GM12878 (cell line): ENCODE data around the gene CD248. TPM values are rescaled to one million over a fixed set of nuclear protein-coding genes. Genes with fewer than 3 reads are reported as not detected.

ENCODE experiments used
- BCL11A ChIP-seq: IDR thresholded peaks from 2 replicates; pipeline ENCODE4 v1.6.1; 2011; ENCODE audit warnings: low read depth, low read length
- BMI1 ChIP-seq: fragments of 450-650 bp; IDR thresholded peaks from 2 replicates; pipeline ENCODE4 v1.6.1; 2016; ENCODE audit warnings: mild to moderate bottlenecking, moderate library complexity, borderline replicate concordance
- CEBPB ChIP-seq, 2 experiments: fragments of 150-350 bp in 1 of 2; IDR thresholded peaks; 2 replicates each; pipeline ENCODE4 v1.6.1; 2012 to 2014; ENCODE audit warnings: low read depth in 2 of 2, low read length in 2 of 2, borderline replicate concordance in 1 of 2, inconsistent platforms in 1 of 2
- DPF2 ChIP-seq: fragments of 450-650 bp; IDR thresholded peaks from 2 replicates; pipeline ENCODE4 v1.6.1; 2017; ENCODE audit warnings: mild to moderate bottlenecking
- EP300 ChIP-seq, 2 experiments: fragments of 150-350 bp in 1 of 2; IDR thresholded peaks; 2 replicates each; pipeline ENCODE4 v1.6.1; 2011 to 2012; ENCODE audit warnings: low read depth in 2 of 2, low read length in 2 of 2, borderline replicate concordance in 1 of 2, improper control_type of control experiment in 1 of 2, inconsistent platforms in 1 of 2; ENCODE audit not compliant: control insufficient read depth in 1 of 2
- HDGF ChIP-seq: fragments of 450-650 bp; IDR thresholded peaks from 2 replicates; pipeline ENCODE4 v1.6.1; 2016; ENCODE audit warnings: antibody characterized with exemption
- JUNB ChIP-seq: IDR thresholded peaks from 2 replicates; pipeline ENCODE4 v1.6.1; 2016; ENCODE audit warnings: antibody characterized with exemption, mild to moderate bottlenecking
- MEF2A ChIP-seq: IDR thresholded peaks from 2 replicates; pipeline ENCODE4 v1.6.1; 2011; ENCODE audit warnings: low read depth, mild to moderate bottlenecking, low read length, moderate library complexity; ENCODE audit not compliant: insufficient read depth
- NFXL1 ChIP-seq: fragments of 450-650 bp; IDR thresholded peaks from 2 replicates; pipeline ENCODE4 v1.6.1; 2017; ENCODE audit warnings: antibody characterized with exemption, mild to moderate bottlenecking, borderline replicate concordance
- POLR2A ChIP-seq: IDR thresholded peaks from 2 replicates; pipeline ENCODE4 v1.6.1; 2011; ENCODE audit warnings: low read depth, mild to moderate bottlenecking, low read length
- POLR2AphosphoS5 ChIP-seq: IDR thresholded peaks from 2 replicates; pipeline ENCODE4 v1.6.1; 2011; ENCODE audit warnings: mild to moderate bottlenecking, low read length, inconsistent platforms
- POU2F2 ChIP-seq: IDR thresholded peaks from 3 replicates; pipeline ENCODE4 v1.6.1; 2011; ENCODE audit warnings: low read depth, mild to moderate bottlenecking, low read length, borderline replicate concordance
- RELB ChIP-seq: fragments of 450-650 bp; IDR thresholded peaks from 2 replicates; pipeline ENCODE4 v1.6.1; 2017; ENCODE audit warnings: low read depth, mild to moderate bottlenecking, moderate library complexity
- REST ChIP-seq: IDR thresholded peaks from 2 replicates; pipeline ENCODE4 v1.6.1; 2012; ENCODE audit warnings: mild to moderate bottlenecking, low read depth, low read length
- SIN3A ChIP-seq: IDR thresholded peaks from 2 replicates; pipeline ENCODE4 v1.6.1; 2012; ENCODE audit warnings: low read depth, low read length, improper control_type of control experiment
- SKIL ChIP-seq: fragments of 450-650 bp; IDR thresholded peaks from 2 replicates; pipeline ENCODE4 v1.6.1; 2017; ENCODE audit warnings: mild to moderate bottlenecking, low read depth, inconsistent platforms; ENCODE audit not compliant: poor library complexity, severe bottlenecking
- ZBED1 ChIP-seq: IDR thresholded peaks from 2 replicates; pipeline ENCODE4 v1.6.1; 2016; ENCODE audit warnings: borderline replicate concordance
- polyA plus RNA-seq, 11 experiments: library from polyadenylated mRNA; depleted of rRNA in 4 of 11; unstranded in 6 of 11; stranded (reverse) in 5 of 11; fragments of >200 nt; fragmentation: Nextera tagmentation in 4 of 11; fragmentation: Illumina TruSeq in 1 of 11; extraction: Ambion mirVana in 4 of 11; extraction: Trizol in 1 of 11; gene quantifications; 1 replicate in 1 of 11; 2 replicates in 10 of 11; pipeline versions ENCODE4 v1.2.1 to v1.2.3, GENCODE V29; 2011 to 2016; ENCODE audit warnings: inconsistent platforms in 2 of 11, missing spikeins in 2 of 11, low read depth in 1 of 11
- total RNA-seq, 4 experiments: library from RNA; depleted of rRNA in 3 of 4; stranded (reverse); fragments of >200 nt in 3 of 4; fragmentation: Illumina TruSeq in 1 of 4; extraction: Trizol in 1 of 4; gene quantifications; 2 replicates each; pipeline versions ENCODE4 v1.2.1 to v1.2.3, GENCODE V29; 2013 to 2021
- TF ChIP-seq, protein P1 (sequence below), 3 experiments: IDR thresholded peaks in 2 of 3; conservative IDR thresholded peaks in 1 of 3; 2 replicates each; pipeline ENCODE4 v1.5.1; 2011; ENCODE audit warnings: low read depth in 3 of 3, low read length in 3 of 3, mild to moderate bottlenecking in 3 of 3, control low read depth in 2 of 3, moderate library complexity in 2 of 3, inconsistent platforms in 1 of 3, mixed read lengths in 1 of 3; ENCODE audit not compliant: control insufficient read depth in 2 of 3, insufficient read depth in 1 of 3; ENCODE audit errors: extremely low read depth in 1 of 3

The CD248 gene
- total and polyA plus RNA-seq, 10 of the 15 experiments (the other 5 are each of a cell fraction or from before 2014, with no cell fraction given), result 0.10 to 0.21 (median 0.20) TPM; not detected in 7

DNA sequence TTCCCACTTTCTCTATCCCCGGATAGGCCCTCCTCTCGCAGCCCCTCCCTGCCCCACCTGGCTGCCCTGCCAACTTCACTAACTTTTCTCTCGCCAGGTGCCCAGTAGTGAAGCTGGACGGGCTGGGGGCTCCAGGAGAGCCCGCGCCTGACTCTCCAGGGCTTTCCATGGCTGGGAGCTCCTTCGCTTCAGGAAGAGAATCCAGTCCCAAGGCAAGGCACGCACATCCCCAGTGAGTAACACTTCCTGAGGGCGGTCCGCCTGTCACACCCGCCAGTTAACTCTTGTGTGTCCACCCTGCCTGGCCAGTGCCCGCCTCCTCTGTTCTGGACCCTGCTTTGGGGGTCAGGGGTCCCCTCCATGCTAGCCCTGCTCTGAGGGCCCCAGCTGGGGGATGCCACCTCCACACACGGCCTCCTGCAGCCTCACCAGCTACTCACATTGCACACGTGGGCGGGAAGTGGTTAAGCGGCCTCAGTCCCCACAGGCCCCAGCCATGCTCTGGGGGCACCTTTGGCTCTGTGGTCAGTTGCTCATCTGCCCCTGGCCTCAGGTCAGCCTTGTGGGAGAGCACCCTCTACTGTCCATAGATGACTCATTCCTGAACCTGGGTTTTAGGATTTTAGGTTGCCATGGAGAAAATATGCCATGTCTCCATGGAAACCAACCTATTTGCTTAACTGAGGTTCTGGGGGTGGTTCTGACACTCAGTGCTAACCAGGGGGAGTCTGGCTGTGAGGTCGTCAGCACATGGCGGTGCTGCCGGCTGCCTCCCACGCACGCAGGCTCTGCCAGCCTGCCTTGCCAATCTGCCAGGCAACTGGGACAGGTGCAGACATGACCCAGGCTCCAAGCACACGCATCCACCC lies 19.6 kb upstream of the CD248 start, which contains the start of gene RIN1 (continued):
- peak; percentile 70 for TF ChIP-seq SKIL
- no peak for TF ChIP-seq MEF2A
- no peak for TF ChIP-seq CEBPB (IDR thresholded peaks at IDR 0.05; ENCODE audit: borderline replicate concordance in 1 of 2, low read depth in 2 of 2, low read length in 2 of 2)
- TF ChIP-seq EP300 (IDR thresholded peaks at IDR 0.05; ENCODE audit: borderline replicate concordance in 1 of 2, control insufficient read depth in 1 of 2, low read depth in 2 of 2, low read length in 2 of 2), result peak; percentile 57 to 64; a peak in 3 of 4 replicates
- TF ChIP-seq RELB, result peak; percentile 67; the same call in 1 of the 2 replicates
- 0 out of 2 replicates have a peak, but pooled peaks have one; percentile 32 for TF ChIP-seq SIN3A
- peak; percentile 47; the same call in 1 of the 2 replicates for TF ChIP-seq BCL11A
- TF ChIP-seq NFXL1, result no peak
- peak; percentile 94 for TF ChIP-seq BMI1
- peak; percentile 50 for TF ChIP-seq POLR2AphosphoS5
- TF ChIP-seq DPF2, result peak; percentile 95
- TF ChIP-seq JUNB, result peak; percentile 52; the same call in 1 of the 2 replicates
- TF ChIP-seq, protein P1, sequence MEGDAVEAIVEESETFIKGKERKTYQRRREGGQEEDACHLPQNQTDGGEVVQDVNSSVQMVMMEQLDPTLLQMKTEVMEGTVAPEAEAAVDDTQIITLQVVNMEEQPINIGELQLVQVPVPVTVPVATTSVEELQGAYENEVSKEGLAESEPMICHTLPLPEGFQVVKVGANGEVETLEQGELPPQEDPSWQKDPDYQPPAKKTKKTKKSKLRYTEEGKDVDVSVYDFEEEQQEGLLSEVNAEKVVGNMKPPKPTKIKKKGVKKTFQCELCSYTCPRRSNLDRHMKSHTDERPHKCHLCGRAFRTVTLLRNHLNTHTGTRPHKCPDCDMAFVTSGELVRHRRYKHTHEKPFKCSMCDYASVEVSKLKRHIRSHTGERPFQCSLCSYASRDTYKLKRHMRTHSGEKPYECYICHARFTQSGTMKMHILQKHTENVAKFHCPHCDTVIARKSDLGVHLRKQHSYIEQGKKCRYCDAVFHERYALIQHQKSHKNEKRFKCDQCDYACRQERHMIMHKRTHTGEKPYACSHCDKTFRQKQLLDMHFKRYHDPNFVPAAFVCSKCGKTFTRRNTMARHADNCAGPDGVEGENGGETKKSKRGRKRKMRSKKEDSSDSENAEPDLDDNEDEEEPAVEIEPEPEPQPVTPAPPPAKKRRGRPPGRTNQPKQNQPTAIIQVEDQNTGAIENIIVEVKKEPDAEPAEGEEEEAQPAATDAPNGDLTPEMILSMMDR (IDR thresholded peaks at IDR 0.05 in 2 of 3, conservative IDR thresholded peaks at IDR 0.05 in 1 of 3; ENCODE audit: control insufficient read depth in 2 of 3, extremely low read depth in 1 of 3, insufficient read depth in 1 of 3, low read depth in 3 of 3, low read length in 3 of 3), result peak; percentile 23 to 57 (median 30); a peak in 4 of 6 replicates
- peak; percentile 41 for TF ChIP-seq POLR2A
- peak; percentile 28; the same call in 1 of the 3 replicates for TF ChIP-seq POU2F2
- TF ChIP-seq HDGF, result no peak
- TF ChIP-seq REST, result no peak
- peak; percentile 35; the same call in 1 of the 2 replicates for TF ChIP-seq ZBED1
